HG02852 (cell line): ENCODE results near the gene PVALEF.
A peak's percentile ranks its signal among the peaks of the same experiment; 100 is the strongest.
"Not testable (repeated sequence)": the region's sequence is repeated elsewhere in the genome, so short reads cannot be mapped to it uniquely, and the experiment has no call there.

Experiments used
- ATAC-seq: cut with Tn5 transposase; IDR thresholded peaks from one replicate; pipeline ENCODE4 v1.9.1; 2021; ENCODE audit warnings: mild to moderate bottlenecking, moderate library complexity; ENCODE audit not compliant: unreplicated experiment

Gene PVALEF

GRCh38 chr17:81210868-81211267, 45.6 kb downstream of the PVALEF start:
- ATAC-seq, result no peak

- no peak for ATAC-seq
These were observed 47.1 kb downstream of the PVALEF start for GRCh38 chr17:81212365-81212764.

GRCh38 chr17:81213978-81214377, 48.7 kb downstream of the PVALEF start:
- no peak for ATAC-seq

DNA sequence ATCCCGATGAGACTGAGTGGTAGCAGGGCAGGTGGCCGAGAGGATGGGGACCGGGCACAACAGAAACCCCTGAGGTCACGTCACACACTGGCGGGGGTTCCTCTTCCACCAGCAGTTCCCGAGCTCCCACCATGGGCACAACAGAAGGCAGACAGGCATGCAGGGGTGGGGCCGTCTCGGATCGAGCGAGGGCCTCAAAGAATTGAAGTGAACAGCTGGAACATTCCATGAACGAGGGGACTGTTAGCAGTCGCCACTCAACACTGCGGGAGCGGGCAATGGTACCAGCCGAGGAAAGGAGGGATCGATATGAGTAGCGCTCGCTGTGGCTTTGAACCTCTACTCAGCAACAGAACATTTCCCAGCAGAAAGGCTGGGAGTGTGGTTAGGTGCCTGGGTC, 52.2 kb downstream of the PVALEF start:
- no peak for ATAC-seq

GRCh38 chr17:81218459-81218858, 53.2 kb downstream of the PVALEF start:
- ATAC-seq, result no peak

DNA sequence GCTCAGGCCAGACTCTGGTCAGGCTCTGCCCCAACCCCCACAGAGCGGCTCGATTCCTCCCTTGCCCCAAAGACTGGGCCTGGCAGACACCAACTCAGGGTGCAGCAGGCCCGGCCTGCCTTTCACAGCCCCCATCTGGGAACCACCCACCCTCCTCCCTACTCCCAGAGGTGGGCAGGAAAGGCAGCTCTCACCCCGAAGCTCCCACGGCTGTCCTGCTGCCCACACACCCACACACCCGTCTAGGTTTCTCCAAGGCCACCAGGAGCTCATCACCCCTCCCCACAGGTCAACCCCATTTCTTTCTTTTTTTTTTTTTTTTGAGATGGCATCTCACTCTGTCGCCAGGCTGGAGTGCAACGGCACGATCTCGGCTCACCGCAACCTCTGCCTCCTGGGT, 53.7 kb downstream of the PVALEF start:
- ATAC-seq, result no peak

DNA sequence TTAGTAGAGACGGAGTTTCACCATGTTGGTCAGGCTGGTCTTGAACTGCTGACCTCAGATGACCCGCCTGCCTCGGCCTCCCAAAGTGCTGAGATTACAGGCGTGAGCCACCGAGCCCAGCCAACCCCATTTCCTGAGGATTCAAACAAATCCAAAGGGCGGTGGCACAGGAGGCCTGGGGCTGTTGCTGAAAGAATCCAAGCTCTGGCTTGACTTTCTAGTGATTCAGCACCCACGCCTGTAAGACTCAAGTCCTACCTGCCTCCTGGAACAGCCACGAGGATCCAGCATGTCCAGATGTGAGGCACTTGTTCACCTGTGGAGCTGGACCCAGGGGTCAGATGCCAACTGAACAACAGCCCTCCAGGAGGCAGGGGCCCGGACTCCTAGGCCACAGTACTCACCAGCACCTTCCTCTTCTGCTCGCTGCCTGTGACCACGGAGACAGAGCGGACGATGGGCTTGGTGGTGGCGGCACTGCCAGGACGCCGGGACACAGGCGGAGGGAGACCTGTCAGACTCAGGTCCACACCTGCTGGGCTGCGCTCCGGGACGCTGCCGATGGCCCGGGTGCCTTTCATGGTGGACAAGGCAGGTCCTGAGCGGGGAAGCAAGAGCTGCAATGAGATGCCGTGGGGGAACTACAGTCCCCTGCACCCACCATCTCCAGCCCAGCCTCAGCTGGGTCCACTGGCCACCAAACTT, 54.3 kb downstream of the PVALEF start:
- no peak for ATAC-seq

DNA sequence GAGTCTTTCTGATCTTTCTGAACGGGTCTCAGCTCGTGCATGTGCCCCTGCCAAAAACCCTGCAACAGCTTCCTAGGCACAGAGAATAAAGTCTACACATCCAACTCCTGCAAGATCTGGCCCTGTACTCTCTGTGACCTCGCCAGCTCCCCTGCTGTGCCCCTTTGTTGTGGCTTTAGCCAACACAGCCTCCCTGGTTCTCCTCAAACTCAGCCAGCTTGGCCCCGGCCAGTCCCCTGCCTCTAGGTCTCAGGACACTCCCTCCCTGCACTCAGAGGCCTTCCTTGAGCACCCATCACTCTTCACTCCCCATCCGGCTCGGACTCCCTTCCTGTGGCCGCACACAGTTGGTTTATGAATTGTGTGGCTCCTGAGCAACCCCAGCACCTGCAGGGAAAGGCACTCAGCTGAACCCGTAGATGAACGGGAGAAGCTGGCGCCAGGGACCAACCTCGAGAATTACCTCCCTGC, 56.1 kb downstream of the PVALEF start:
- no peak for ATAC-seq

DNA sequence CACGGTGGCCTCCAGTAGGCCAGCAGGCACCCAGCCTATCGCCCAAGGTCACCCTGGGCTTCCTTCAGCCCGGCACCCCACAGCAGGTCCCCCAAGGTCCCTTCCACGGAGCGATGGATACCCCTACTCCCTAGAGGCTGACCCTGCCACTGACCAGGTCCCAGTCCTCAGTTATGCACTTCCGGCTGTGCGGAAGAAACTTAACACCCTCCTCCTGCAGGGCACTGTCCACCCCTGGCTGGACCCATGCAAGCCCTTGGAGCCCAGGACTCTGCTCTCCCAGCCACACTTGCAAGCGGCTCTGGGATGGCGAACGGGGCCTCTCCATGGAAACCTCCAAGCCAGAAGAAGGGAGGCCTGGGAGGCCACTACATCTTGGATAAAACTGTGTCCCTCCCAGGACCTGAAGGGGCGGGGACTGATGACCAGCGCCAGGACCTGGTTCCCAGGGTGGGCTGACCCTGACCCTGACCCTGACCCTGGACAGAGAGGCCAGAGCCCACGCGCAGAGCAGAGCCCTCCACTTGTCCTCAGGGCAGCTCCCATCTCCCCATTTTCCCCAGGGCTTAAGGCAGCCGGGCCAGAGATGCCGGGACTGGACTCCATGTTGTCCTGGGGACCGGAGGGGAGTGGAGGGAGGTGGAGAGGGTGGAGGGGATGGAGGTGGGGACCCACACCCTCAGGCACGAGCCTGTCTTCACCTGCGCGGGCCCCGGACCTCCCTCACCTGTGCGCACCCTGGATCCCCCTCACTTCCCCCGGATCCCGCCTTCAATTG, 56.7 kb downstream of the PVALEF start:
- ATAC-seq, result no peak

GRCh38 chr17:81222620-81222905, 57.3 kb downstream of the PVALEF start:
- ATAC-seq, result peak; percentile 10

DNA sequence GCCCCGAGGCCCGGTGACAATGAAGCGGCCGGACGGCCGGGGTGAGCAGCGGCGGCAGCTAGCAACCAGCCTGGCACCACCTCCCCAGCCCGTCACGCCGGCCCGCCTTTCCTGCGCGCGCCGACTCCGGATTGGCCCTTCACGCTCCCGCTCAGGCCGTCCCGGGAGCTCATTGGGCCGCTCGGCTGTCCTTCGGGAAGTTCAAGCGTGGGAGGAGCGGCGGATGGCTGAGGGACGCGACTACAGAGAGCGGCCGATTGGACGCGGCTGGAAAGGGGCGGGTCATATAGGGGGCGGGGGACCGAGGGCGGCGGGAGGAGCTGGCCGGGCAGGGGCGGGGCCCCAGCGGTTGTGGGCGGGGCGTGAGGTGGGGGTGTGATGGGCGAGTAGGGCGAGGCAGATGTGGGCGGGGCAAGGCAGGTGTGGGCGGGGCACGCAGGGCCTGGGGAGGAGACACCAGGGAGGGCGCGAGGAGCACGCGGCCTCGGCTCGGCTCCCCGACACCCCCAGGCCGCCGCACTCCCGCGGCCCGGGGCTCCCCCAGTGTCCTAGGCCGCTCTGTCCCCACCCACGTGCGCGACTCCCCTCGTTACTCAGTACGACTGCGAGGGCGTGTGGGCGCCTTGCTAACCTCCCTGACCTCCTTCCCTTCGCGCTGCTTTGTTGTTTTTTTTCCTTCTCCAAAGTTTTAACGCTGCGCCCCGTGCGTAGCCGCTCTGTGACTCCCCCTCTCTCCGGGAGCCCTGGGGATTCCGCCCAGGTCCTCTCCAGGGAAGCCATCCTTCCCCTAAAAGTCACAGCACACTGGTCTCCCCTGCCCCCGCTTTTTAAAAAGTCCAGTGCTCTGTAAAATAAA, 57.8 kb downstream of the PVALEF start, which contains the start of gene CEP131:
Gene CEP131 (minus strand): TSS at position 60 of the 856 bp plus-strand sequence. CDS start 2,909 bp downstream, outside the sequence.
- ATAC-seq, result peak; percentile 92

GRCh38 chr17:81223762-81224130, 58.4 kb downstream of the PVALEF start:
- no peak for ATAC-seq

- ATAC-seq, result not testable (repeated sequence)
These were observed 62.3 kb downstream of the PVALEF start for GRCh38 chr17:81227630-81228029.

DNA sequence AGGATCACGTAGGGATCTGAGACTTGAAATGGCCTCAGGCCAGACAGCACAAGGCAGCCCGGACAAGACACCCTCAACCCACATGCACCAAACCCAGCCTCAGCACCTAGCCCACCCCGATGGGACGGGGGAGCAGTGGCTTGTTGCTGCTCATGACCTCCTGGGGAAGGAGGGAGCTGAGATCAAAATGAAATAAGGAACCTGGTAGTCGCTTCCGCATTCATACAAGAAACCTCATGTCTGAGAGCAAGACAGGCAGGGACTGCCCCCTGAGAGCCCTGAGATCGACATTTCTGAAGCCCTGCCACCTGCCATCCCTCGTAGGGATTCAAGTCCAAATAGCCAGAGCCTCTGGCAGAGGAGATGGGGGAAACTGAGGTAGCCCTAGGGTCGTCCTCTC, 63.1 kb downstream of the PVALEF start:
- no peak for ATAC-seq

DNA sequence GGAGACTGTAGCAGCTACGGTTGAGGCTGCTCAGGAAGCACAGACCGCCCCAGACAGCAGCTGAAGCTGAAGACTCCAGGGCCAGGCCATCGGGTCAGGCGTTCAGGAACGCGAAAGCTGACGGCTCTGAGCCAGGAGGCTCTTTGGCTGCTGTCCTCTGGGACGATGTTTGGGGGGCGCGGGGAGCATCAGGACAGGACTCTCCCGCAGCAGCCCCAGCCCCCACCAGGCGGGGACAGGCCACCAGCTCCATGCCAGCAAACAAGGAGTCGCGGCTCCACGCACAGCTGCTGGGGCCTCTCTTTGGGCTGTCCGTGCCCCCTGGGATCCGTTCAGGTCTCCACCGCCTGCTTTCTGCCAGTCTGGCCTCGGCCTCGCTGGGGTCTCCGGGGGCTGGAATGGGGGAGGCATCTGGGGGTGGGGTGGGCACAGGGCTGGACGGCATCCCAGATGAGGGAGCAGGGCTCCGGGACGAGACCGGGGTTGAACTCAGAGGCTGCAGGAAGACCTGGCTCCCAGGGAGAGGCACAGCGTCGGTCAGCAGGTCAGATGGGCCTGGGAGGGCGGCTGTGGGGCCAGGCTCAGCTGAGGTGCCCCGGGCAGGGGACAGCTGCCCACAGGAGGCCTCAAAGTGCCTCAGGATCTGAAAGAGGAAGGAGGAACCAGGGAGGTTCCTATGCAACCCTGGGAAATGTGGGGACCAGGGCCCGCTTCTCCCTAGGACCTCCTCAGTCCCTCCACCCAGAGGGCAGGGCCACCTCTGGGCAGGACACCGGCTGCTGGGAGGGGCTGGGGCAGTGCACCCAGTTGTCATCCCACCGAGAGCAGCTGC, 63.7 kb downstream of the PVALEF start:
- ATAC-seq, result no peak

DNA sequence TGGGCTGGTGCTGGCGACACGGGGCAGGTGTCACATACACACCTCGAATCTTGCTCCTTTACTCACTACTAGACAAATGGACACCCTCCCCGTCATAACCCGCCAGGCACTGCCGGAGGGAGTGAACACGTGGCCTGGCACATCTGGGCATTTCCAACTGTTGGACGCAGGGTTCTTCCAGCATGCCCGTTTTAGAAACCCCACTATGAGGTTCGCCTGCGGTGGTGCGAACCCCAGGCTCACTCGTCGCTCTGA, 64.3 kb downstream of the PVALEF start:
- ATAC-seq, result no peak

DNA sequence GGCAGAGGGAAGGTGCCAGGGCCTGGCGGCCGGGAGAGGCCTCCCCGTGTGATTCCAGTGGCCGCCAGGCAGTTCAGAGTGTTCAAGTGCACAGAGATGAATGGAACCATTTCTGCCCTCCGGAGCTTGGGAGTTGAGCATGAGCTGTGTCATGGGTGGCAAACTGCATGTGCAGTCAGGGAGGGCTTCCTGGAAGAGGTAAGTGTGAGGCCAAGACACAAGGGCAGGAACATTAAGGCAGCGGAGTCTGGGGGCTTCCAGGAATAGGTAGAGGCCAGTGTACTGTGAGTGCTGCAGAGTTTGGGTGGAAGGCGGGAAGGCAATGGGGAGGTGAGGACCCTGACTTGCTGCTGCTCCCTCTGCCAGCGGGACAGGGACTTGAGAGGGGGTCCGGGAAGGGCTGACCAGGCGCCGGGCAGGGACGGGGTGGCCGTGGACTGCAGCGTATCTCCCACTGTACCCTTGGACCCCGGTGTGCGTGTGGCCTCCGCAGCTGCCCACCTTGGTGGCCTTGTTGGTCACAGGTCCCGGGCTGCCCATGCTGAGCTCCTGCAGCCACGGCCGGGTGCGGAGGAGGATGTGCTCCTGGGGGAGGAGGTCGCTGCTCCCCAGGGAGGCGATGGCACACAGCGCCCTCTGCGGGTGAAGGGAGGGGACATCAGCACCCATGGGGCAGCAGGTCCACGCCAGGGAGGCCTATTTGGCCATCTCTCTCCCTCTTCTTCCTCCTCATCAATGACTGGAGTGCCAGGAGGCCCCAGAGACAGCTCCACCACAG, 64.9 kb downstream of the PVALEF start:
- no peak for ATAC-seq

DNA sequence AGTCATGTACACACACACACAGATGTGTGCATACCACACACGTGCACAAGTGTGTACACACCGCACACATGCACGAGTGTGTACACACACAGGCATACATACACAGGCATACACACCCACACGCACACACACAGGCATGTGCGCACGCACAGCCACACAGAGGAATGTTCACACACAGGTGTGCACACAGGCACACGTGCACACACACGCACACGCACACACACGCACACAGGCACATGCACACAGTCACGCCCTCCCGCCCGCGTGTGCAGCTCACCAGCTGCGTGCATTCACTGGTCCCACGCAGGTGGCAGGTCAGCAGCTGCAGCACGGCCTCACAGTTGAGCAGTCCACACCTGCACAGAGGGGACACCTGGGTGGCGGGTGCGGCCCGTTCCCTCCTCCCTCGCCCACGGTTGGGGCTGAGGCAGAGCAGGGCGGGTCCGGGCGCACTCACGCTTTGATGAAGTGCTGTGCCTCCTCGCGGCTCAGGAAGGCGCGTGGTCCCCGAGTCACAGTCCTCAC, 65.9 kb downstream of the PVALEF start:
- no peak for ATAC-seq

- no peak for ATAC-seq
These were observed 66.7 kb downstream of the PVALEF start for GRCh38 chr17:81231766-81232581.
